ENCODE data around the gene RUNDC3A. TPM values are rescaled to one million over a fixed set of nuclear protein-coding genes. Genes with fewer than 3 reads are reported as not detected.

RUNDC3A gene
- total and polyA plus RNA-seq, 2 of the 8 experiments (the other 6 are each of a cell fraction or from before 2014, with no cell fraction given) = 6.4 to 13.8 TPM

DNA sequence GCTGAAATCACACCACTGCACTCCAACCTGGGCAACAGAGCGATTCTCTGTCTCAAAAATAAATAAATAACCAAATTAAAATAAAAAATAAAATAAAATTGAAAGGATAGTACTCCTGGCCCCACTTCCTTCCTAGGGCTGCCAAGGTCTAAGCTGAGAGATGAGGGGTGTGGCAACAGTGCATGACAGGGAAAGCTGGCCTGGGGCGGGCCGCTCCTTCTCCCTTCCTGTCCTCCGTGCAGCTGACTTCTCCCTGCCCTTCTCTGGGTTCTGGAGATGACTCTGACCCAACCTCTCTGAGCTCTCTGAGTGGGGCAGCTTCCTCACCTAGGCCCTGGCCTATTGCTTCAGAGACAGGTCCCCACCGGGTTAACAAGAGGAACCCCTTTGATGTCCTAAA, 25.0 kb downstream of the RUNDC3A start:
- H4K20me1 ChIP-seq (replicated peaks in 1 of 2; ENCODE audit: control insufficient read depth in 1 of 2, insufficient read depth in 2 of 2, low read length in 2 of 2) = no peaks in the 10 kb centered on the region
- no peaks in the 10 kb centered on the region for H3K79me2 ChIP-seq (ENCODE audit: control insufficient read depth in 1 of 2, insufficient read depth in 2 of 2, low read length in 2 of 2)
- no peak overlapping the region for H3K4ac ChIP-seq (replicated peaks; ENCODE audit: insufficient read length, low read depth, low read length)
- H2BK120ac ChIP-seq (replicated peaks; ENCODE audit: low read depth, low read length) = no peak overlapping the region
- peaks cover 0 to 2% (median under 1%) of the 10 kb centered on the region in 4 experiments; a peak in 1 of 7 replicates for H3K27me3 ChIP-seq (replicated peaks in 1 of 4; ENCODE audit: control insufficient read depth in 3 of 4, extremely low read depth in 1 of 4, insufficient read depth in 3 of 4, low read length in 3 of 4)
- H3K27ac ChIP-seq (ENCODE audit: low read depth, low read length) = no peak overlapping the region
- no peak overlapping the region for H3K4me3 ChIP-seq (ENCODE audit: extremely low read depth in 1 of 4, insufficient read depth in 2 of 4, low read depth in 3 of 4, low read length in 4 of 4)
- H3K18ac ChIP-seq (ENCODE audit: extremely low read depth, low read length) = no peak overlapping the region
- no peak overlapping the region for H3K23ac ChIP-seq (ENCODE audit: insufficient read length)
- H3K56ac ChIP-seq (replicated peaks; ENCODE audit: insufficient read length, low read depth, low read length) = no peak overlapping the region
- no peaks in the 10 kb centered on the region for H3K36me3 ChIP-seq (ENCODE audit: control insufficient read depth in 2 of 4, insufficient read depth in 4 of 4, low read length in 3 of 4)
- no peak overlapping the region for H2BK20ac ChIP-seq (ENCODE audit: low read length)
- H2BK5ac ChIP-seq (ENCODE audit: low read depth, low read length) = no peak overlapping the region
- CTCF ChIA-PET (ENCODE audit: partially characterized antibody) = interaction anchor here (0.6 to 11.0 kb wide), 10 partner anchors 8 to 130 kb away, joined by 3 to 158 read pairs (median 10); partner anchors contain the start of genes FAM171A2 and GRN
- H4K91ac ChIP-seq (replicated peaks; ENCODE audit: insufficient read length, low read length) = no peak overlapping the region
- H3K23me2 ChIP-seq (ENCODE audit: low read depth, low read length) = no peaks in the 10 kb centered on the region; the same call in 1 of the 2 replicates
- WGBS, 2 experiments (ENCODE audit: extremely low coverage in 1 of 2, insufficient coverage in 1 of 2, insufficient read length in 1 of 2, insufficient replicate concordance in 2 of 2, low coverage in 1 of 2, low lambda C conversion rate in 2 of 2, missing lambda C conversion rate in 1 of 2) = 100% methylated on average over 5 of the region's 5 CpGs; no CpG with 5 or more reads in 1 of the 2 experiments
- H3K14ac ChIP-seq (ENCODE audit: insufficient read length) = no peak overlapping the region
- H4K5ac ChIP-seq (ENCODE audit: insufficient read length, low read depth, low read length) = no peak overlapping the region
- peaks cover 0 to 2% (median 2%) of the 10 kb centered on the region in 4 experiments; a peak in 4 of 7 replicates for H3K4me1 ChIP-seq (replicated peaks in 1 of 4; ENCODE audit: control insufficient read depth in 3 of 4, insufficient read depth in 4 of 4, low read length in 3 of 4)
- no peaks in the 10 kb centered on the region for H3K9me3 ChIP-seq (ENCODE audit: insufficient read depth in 2 of 2, low read depth in 1 of 2, low read length in 1 of 2)
- no peak overlapping the region for H2BK15ac ChIP-seq (ENCODE audit: low read length)
- no peaks in the 10 kb centered on the region for H3K79me1 ChIP-seq (ENCODE audit: low read depth, low read length)
- no peak overlapping the region for H3K4me2 ChIP-seq (ENCODE audit: insufficient read depth in 1 of 2, low read depth in 2 of 2, low read length in 2 of 2)
- POLR2A ChIA-PET (ENCODE audit: partially characterized antibody) = interaction anchor here (1.1 to 3.1 kb wide), 3 partner anchors 11 to 132 kb away, joined by 4 to 15 read pairs (median 4); partner anchors contain the start of gene GRN
- TF ChIP-seq SP2 (IDR thresholded peaks at IDR 0.05; ENCODE audit: low read length) (no peak), CREB1 (IDR thresholded peaks at IDR 0.05) (no peak), EGR1 (IDR thresholded peaks at IDR 0.05; ENCODE audit: borderline replicate concordance, low read depth, low read length) (no peak), SAP30 (IDR thresholded peaks at IDR 0.05; ENCODE audit: insufficient read depth, insufficient replicate concordance, low read length) (no peak), RAD21 (IDR thresholded peaks at IDR 0.05 in 1 of 2, conservative IDR thresholded peaks at IDR 0.05 in 1 of 2; ENCODE audit: low read depth in 2 of 2, low read length in 2 of 2) (no peak), MAX (IDR thresholded peaks at IDR 0.05) (no peak), POU5F1 (IDR thresholded peaks at IDR 0.05; ENCODE audit: low read depth, low read length) (no peak)
- no peak for FAIRE-seq
- H2BK12ac ChIP-seq (ENCODE audit: low read depth, low read length) = no peak overlapping the region
- no peak overlapping the region for H2AFZ ChIP-seq (ENCODE audit: low read length)
- H4K8ac ChIP-seq (ENCODE audit: extremely low read depth, insufficient read depth, low read length) = no peak overlapping the region
- H2AK5ac ChIP-seq (ENCODE audit: low read depth, low read length) = no peak overlapping the region
- H3K9ac ChIP-seq (replicated peaks in 1 of 4; ENCODE audit: extremely low read depth in 1 of 4, low read depth in 3 of 4, low read length in 3 of 4) = no peak overlapping the region
- no peak for DNase-seq (ENCODE audit: low read depth in 1 of 2, low spot score in 2 of 2)
